Lower leg skin (tissue), 3 donors: ENCODE data around the gene GPR18.

ENCODE experiments used
- CTCF ChIP-seq, 3 donors: fragments of 450-650 bp; IDR thresholded peaks; one replicate each; pipeline ENCODE4 v1.5.1; 2016; ENCODE audit warnings: antibody characterized with exemption in 3 of 3, mild to moderate bottlenecking in 3 of 3, moderate library complexity in 2 of 3
- POLR2A ChIP-seq, 2 donors: fragments of 450-650 bp; IDR thresholded peaks; one replicate each; pipeline ENCODE4 v1.6.1; 2016 to 2017; ENCODE audit warnings: antibody characterized with exemption in 2 of 2, mild to moderate bottlenecking in 1 of 2, moderate library complexity in 1 of 2

DNA sequence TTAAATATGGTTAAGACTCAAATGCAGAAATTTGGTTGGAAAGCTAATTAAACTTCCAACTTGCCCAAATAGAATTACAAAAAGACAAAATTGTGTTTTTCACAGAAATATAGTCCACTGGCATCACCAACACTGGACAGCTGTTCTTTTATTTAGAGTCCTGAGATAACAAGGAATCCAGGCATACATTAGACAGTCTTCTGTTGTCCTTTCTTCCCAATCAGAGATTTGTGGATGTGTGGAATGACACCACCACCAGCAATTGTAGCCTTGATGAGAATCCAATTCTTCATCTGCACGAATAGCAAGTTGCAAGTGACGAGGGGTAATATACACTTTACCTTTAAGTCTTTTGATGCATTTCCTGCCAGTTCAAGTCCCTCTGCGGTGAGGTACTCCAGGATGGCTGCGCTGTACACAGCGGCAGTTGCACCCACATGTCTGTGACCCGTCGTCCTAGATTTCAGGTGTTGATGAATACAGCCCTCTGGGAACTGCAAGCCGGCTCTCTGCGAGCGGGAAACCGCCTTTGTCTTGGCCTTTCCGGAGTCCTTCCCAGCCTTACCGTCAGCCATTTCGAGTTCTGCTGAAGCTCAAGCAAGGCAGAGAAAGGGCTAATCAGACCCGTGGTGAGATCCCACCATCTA, 42.9 kb downstream of the GPR18 start:
- no peak for TF ChIP-seq CTCF (IDR thresholded peaks at IDR 0.05)
- no peak for TF ChIP-seq POLR2A (IDR thresholded peaks at IDR 0.05)
